ENCODE results near the gene ASB6. TPM values are rescaled to one million over a fixed set of nuclear protein-coding genes. Genes with fewer than 3 reads are reported as not detected.
"Not testable (repeated sequence)": the region's sequence is repeated elsewhere in the genome, so short reads cannot be mapped to it uniquely, and the experiment has no call there.

Gene ASB6
- total RNA-seq, 1 experiment from 2014 or later = 14.9 TPM

DNA sequence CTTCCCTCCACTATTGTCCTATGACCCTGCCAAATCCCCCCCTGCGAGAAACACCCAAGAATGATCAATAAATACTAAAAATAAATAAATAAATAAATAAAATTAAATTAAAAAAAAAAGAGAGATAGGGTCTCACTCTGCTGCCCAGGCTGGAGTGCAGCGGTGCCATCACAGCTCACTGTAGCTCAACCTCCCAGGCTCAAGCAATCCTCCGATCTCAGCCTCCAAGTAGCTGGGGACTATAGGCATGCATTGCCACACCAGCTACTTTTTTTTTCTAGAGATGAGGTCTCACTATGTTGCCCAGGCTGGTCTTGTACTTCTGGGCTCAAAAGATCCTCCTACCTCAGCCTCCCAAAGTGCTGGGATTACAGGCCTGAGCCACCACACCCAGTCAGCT is 20.3 kb upstream of the ASB6 start:
- H3K9me3 ChIP-seq (replicated peaks); DNase-seq (ENCODE audit: low read depth in 1 of 2, low spot score in 2 of 2); H3K27me3 ChIP-seq (replicated peaks); H3K4me1 ChIP-seq (replicated peaks); H3K4me3 ChIP-seq; H3K27ac ChIP-seq; H3K36me3 ChIP-seq: not testable (repeated sequence)

GRCh38 chr9:129661029-129661428 is 19.1 kb upstream of the ASB6 start:
- no peaks in the 10 kb centered on the region for H3K9me3 ChIP-seq (replicated peaks)
- H3K4me3 ChIP-seq = no peak overlapping the region
- no peak overlapping the region for H3K27ac ChIP-seq
- 0 out of 2 replicates have a peak, but pooled peaks cover 4% of the 10 kb centered on the region for H3K27me3 ChIP-seq (replicated peaks)
- no peaks in the 10 kb centered on the region for H3K36me3 ChIP-seq
- peaks cover 18% of the 10 kb centered on the region for H3K4me1 ChIP-seq (replicated peaks)
- no peak for DNase-seq (ENCODE audit: low read depth in 1 of 2, low spot score in 2 of 2)

- DNase-seq (ENCODE audit: low read depth in 1 of 2, low spot score in 2 of 2) = peak; percentile 65 to 75
- H3K27ac ChIP-seq = no peak overlapping the region
- H3K4me1 ChIP-seq (replicated peaks) = peaks cover 12% of the 10 kb centered on the region
- no peaks in the 10 kb centered on the region for H3K9me3 ChIP-seq (replicated peaks)
- no peak overlapping the region for H3K4me3 ChIP-seq
- H3K27me3 ChIP-seq (replicated peaks) = 0 out of 2 replicates have a peak, but pooled peaks cover 3% of the 10 kb centered on the region
- H3K36me3 ChIP-seq = no peaks in the 10 kb centered on the region
Observed at GRCh38 chr9:129656795-129657390, 14.9 kb upstream of the ASB6 start.

GRCh38 chr9:129655696-129656095 is 13.7 kb upstream of the ASB6 start:
- Histone ChIP-seq H3K4me3 (no peak overlapping the region), H3K9me3 (replicated peaks) (no peaks in the 10 kb centered on the region), H3K27me3 (replicated peaks) (0 out of 2 replicates have a peak, but pooled peaks cover 3% of the 10 kb centered on the region), H3K27ac (no peak overlapping the region), H3K36me3 (no peaks in the 10 kb centered on the region), H3K4me1 (replicated peaks) (peaks cover 12% of the 10 kb centered on the region)
- no peak for DNase-seq (ENCODE audit: low read depth in 1 of 2, low spot score in 2 of 2)

DNA sequence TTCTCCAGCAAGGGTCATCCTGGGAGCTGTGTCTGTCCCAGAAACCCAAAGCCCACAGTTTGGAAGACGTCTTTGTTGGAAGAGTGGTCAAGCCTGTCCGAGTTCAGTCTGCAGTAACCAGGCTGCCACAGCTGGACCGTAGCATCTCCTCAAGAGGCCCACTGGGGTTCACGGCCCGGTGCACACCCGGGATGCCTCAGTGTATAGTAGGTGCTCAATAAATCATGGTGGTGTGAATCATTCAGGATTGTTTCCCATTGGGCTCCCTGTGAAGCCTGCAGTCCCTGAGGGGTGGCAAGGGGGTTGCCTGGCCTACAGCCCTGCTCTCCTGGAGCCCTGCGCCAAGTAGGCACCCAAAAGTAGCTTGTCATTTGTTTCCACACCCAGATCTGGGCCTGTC is 13.2 kb upstream of the ASB6 start:
- Histone ChIP-seq H3K9me3 (replicated peaks) (no peaks in the 10 kb centered on the region), H3K27me3 (replicated peaks) (0 out of 2 replicates have a peak, but pooled peaks cover 3% of the 10 kb centered on the region), H3K36me3 (no peaks in the 10 kb centered on the region), H3K4me3 (no peak overlapping the region), H3K4me1 (replicated peaks) (peaks cover 12% of the 10 kb centered on the region), H3K27ac (no peak overlapping the region)
- DNase-seq (ENCODE audit: low read depth in 1 of 2, low spot score in 2 of 2) = no peak

GRCh38 chr9:129654554-129655040 is 12.6 kb upstream of the ASB6 start:
- no peak for DNase-seq (ENCODE audit: low read depth in 1 of 2, low spot score in 2 of 2)
- no peak overlapping the region for H3K27ac ChIP-seq
- H3K9me3 ChIP-seq (replicated peaks) = no peaks in the 10 kb centered on the region
- no peaks in the 10 kb centered on the region for H3K36me3 ChIP-seq
- peaks cover 12% of the 10 kb centered on the region for H3K4me1 ChIP-seq (replicated peaks)
- 0 out of 2 replicates have a peak, but pooled peaks cover 3% of the 10 kb centered on the region for H3K27me3 ChIP-seq (replicated peaks)
- no peak overlapping the region for H3K4me3 ChIP-seq

DNA sequence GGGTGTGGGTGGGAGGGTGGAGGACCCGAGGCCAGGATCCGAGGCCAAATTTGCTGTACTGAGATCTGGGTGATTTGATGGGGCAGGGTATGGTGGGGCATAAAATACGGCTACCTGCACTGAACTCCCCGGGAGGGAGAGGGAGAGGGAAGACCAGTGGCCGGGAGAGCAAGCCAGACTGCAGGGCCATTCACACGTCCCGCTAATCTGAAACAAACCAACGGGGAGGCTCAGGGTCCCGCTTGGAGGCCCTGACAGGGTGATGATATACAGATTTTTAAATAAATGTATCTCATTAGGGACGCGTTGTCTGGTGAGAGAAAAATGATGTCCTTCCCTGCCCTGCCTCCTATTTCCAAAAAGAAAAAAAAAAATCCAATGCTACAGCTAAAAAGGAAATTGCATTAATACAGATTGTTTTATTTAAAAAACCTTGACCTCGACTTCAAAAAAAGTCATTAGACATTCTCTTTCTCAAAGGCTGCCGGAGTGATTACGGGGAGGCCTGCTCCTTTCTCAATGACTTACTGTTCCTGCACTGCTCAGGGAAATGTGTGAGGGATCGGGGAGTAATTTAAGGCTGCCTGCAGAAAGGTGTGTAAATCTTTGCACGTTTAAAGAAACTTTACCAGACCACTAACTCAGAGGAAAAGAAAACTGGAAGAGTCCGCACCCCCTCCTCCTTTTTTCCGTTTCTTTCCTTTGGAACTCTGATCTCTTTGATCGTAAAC is 12.0 kb upstream of the ASB6 start:
- Histone ChIP-seq H3K27me3 (replicated peaks) (0 out of 2 replicates have a peak, but pooled peaks cover 3% of the 10 kb centered on the region), H3K27ac (no peak overlapping the region), H3K4me1 (replicated peaks) (peaks cover 12% of the 10 kb centered on the region), H3K36me3 (no peaks in the 10 kb centered on the region), H3K4me3 (no peak overlapping the region), H3K9me3 (replicated peaks) (no peaks in the 10 kb centered on the region)
- DNase-seq (ENCODE audit: low read depth in 1 of 2, low spot score in 2 of 2) = no peak

- Histone ChIP-seq H3K4me1 (replicated peaks) (no peaks in the 10 kb centered on the region), H3K4me3 (no peak overlapping the region), H3K36me3 (no peaks in the 10 kb centered on the region), H3K27me3 (replicated peaks) (no peaks in the 10 kb centered on the region), H3K27ac (no peak overlapping the region), H3K9me3 (replicated peaks) (no peaks in the 10 kb centered on the region)
- DNase-seq (ENCODE audit: low read depth in 1 of 2, low spot score in 2 of 2) = no peak
Observed at GRCh38 chr9:129650680-129651235, 8.8 kb upstream of the ASB6 start.

GRCh38 chr9:129649726-129650679 is 8.1 kb upstream of the ASB6 start:
- DNase-seq (ENCODE audit: low read depth in 1 of 2, low spot score in 2 of 2) = no peak
- Histone ChIP-seq H3K9me3 (replicated peaks) (no peaks in the 10 kb centered on the region), H3K27ac (no peak overlapping the region), H3K4me1 (replicated peaks) (no peaks in the 10 kb centered on the region), H3K27me3 (replicated peaks) (no peaks in the 10 kb centered on the region), H3K36me3 (no peaks in the 10 kb centered on the region), H3K4me3 (no peak overlapping the region)

DNA sequence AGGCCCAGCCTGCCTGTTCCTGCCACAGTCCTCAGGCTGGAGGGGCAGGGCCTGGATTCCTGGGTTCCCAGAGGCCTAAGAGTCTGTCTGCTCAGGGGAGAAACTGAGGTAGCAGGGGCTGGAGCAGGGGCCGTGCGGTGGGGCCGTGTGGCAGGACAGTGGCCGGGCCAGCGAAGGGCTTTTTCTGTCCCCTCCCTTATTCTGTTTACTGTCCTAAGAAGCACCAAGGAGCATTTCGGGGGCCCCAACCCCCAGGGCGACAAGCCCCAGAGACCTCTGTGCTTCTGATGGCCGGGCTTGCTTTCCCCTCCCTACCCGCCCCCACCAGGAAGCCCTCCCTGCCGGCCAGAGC is 6.8 kb upstream of the ASB6 start:
- Histone ChIP-seq H3K9me3 (replicated peaks) (no peaks in the 10 kb centered on the region), H3K4me3 (no peak overlapping the region), H3K27me3 (replicated peaks) (no peaks in the 10 kb centered on the region), H3K36me3 (no peaks in the 10 kb centered on the region), H3K27ac (no peak overlapping the region), H3K4me1 (replicated peaks) (no peaks in the 10 kb centered on the region)
- DNase-seq (ENCODE audit: low read depth in 1 of 2, low spot score in 2 of 2) = no peak

DNA sequence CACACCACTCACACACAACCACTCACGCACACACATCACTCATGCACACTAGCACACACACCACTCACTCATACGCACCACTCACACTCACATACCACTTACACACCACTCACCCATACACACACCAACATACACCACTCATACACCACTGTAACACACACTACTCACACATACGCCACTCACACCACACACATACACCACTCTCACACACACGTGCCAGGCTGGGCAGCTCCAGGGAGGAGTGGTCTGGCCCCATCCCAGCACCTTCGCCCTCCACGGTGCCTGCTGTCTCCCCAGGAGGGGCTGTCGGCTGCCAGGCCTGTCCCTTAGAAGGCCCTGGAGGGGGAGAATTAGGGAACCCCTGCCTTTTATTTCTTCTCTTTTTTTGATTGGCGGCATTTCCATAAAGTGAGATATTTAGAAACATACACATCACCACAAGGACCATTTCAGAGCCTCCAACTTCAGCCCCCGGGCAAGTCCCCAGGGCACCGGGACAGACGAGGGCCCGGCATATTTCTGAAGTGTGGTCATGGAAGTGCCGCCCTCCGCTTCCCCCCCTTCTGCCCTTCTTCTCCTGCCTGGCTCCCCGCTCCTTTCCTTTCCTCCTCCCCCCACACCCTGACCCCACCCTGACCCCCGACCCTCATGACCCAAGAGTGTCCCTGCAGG is 6.3 kb upstream of the ASB6 start:
- Histone ChIP-seq H3K27ac (no peak overlapping the region), H3K4me3 (no peak overlapping the region), H3K9me3 (replicated peaks) (no peaks in the 10 kb centered on the region), H3K27me3 (replicated peaks) (no peaks in the 10 kb centered on the region), H3K36me3 (no peaks in the 10 kb centered on the region), H3K4me1 (replicated peaks) (no peaks in the 10 kb centered on the region)
- no peak for DNase-seq (ENCODE audit: low read depth in 1 of 2, low spot score in 2 of 2)

DNA sequence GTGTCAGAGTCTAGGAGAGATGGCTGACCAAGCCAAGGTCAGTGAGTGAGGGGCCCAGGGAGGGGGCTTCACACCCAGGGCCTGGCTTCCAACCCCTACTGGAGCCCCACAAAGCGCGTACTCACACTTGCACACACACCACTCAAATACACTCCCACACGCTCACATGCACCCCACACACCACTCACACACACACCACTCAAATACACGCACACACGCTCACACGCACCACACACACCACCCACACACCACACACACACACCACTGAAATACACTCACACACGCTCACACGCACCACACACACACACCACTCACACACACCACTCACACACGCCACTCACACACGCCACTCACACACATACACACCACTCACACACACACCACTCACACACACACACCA is 5.7 kb upstream of the ASB6 start:
- Histone ChIP-seq H3K4me3 (no peak overlapping the region), H3K27ac (no peak overlapping the region), H3K27me3 (replicated peaks) (no peaks in the 10 kb centered on the region), H3K36me3 (no peaks in the 10 kb centered on the region), H3K4me1 (replicated peaks) (peaks cover 4% of the 10 kb centered on the region), H3K9me3 (replicated peaks) (no peaks in the 10 kb centered on the region)
- DNase-seq (ENCODE audit: low read depth in 1 of 2, low spot score in 2 of 2) = no peak

DNA sequence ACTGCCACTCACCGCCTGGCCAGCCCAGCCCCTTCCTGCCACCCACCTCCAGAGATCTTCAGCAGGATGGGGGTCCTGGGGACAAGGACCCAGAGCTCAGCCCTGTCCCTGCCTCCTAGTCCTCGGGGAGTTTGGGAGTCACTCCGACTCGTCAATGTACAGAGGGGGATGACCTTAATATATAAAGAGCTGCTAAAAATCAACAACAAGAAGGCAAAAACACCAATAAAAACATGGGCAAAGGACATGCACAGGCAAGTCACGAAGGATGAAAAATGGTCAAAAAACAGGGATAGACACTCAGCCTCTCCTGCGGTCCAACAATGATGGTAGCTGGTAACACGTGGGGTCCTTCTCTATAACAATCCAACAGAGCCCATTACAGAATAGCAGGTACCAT is 4.7 kb upstream of the ASB6 start:
- peaks cover 8% of the 10 kb centered on the region for H3K4me1 ChIP-seq (replicated peaks)
- H3K27ac ChIP-seq = no peak overlapping the region
- H3K27me3 ChIP-seq (replicated peaks) = no peaks in the 10 kb centered on the region
- peaks cover 3% of the 10 kb centered on the region; the same call in 1 of the 2 replicates for H3K36me3 ChIP-seq
- no peak overlapping the region for H3K4me3 ChIP-seq
- DNase-seq (ENCODE audit: low read depth in 1 of 2, low spot score in 2 of 2) = no peak
- H3K9me3 ChIP-seq (replicated peaks) = no peaks in the 10 kb centered on the region
